NCI-H1417 (cell line): ENCODE measurements around the gene RINL.

Source experiments
- DNase-seq, 3 experiments: peaks; one replicate each; lab custom pipeline; 2025; lab: John Stamatoyannopoulos, UW

Gene RINL

DNA sequence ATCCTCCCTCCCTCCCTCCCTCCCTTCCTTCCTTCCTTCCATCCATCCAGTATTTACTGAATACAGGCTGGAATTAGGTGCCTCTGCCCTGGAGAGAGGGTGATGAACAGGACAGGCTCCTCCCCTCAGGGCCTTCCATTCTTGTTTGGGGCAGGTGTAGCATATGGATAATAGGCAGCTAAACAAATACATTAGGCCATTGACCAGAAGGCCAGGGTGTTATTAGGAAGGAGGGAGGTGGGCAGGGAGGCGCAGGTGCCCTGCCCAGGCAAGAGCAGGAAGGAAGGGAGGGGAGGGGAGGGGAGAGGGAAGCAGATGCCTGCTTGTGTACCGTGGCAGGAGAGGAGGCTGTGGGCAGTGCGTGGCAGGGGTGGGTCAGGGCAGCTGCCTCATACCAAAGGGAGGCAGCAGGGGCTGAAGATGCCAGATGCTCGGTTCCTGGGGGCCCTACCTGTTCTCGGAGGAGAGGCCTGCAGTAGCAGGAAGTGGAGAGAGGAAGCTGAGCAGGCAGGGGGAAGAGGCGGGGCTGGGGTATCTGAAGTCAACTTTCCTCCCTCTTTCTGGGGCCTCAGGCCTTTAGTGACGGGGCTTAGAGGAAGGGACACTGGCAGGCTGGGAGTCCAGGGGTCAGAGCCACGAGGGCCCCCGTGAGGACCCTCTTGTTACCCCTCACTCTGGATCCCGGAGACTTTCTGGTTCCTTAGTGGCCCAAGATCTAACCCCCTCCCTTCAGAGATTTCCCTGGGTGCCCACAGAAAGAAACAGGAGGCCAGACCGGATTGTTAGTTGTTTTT lies at the start of gene RINL:
Gene RINL, minus strand, starts transcription at position 495 of the 794 bp plus-strand sequence. CDS start 1,533 bp downstream, outside the sequence.
- DNase-seq: peak; percentile 18 to 99 (median 95)

GRCh38 chr19:38924388-38924787 lies 46.3 kb upstream of the RINL start:
- no peak for DNase-seq

- no peak for DNase-seq
Measured at GRCh38 chr19:38922482-38922881, 44.4 kb upstream of the RINL start.

DNA sequence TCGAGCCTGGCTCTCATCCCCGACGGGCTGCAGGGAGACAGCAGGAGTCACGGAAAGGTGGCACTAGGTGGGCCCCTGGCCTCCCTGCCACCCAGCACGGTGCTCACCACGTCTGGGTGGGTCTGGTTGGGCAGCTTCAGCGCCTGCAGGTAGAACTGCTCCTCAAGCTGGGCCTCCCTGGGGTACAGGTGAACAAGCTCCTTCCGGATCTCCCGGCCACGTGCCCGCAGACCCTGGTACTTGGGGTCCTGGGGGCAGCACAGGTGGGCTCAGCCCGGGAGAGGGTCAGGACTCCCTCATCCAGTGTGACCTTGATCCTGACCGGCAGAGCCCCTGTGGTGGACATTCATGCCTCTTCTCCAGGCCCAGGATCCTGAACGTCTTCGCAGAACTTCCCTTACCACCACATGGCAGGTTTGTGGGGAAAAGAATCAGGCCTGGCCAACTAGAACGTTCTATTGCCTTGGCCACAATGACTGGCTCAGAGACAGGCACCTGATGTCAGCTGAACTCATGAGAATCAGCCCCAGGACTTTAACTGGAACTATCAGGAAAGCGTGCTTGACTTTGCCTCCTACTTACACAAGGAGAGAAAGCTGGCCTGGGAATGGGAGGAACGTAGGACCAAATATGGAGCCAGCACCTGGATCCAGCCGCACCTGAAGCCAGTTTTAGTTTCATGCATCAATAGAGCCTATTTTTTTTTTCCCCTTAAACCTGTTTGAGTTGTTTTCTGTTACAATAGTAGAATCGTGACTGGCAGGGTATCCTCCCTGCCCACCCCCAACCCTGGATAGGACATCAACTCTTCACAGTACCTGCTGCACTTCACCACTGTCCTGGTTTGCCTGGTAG lies 43.6 kb upstream of the RINL start:
- DNase-seq: no peak

DNA sequence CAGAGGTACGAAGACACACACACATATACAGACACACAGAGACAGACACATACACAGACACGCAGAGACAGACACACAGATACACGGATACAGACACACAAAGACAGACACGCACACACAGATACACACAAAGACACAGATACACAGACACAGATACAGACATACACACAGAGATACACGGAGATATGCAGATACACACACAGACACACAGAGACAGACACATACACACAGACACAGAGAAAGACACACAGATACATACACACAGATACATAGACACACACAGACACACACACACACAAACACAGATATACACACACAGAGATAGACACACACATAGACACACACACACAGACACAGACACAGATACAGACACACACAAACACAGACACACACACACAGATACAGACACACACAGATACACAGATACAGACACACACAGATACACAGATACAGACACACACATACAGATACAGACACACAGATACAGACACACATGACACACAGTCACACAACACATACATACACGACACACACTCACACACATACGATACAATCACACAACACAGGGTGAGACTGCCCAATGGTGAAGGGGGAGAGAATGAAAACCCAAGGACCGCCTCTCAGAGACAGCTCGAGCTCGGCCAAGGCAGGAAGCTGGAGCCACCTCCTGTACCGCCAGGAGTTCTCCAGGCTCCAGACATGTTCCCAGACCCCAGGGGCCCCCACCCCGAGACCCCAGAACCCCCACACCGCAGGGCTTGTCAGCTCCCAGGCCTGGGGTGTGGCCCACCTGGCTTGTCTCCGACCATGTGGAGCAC lies 42.7 kb upstream of the RINL start:
- DNase-seq: no peak

DNA sequence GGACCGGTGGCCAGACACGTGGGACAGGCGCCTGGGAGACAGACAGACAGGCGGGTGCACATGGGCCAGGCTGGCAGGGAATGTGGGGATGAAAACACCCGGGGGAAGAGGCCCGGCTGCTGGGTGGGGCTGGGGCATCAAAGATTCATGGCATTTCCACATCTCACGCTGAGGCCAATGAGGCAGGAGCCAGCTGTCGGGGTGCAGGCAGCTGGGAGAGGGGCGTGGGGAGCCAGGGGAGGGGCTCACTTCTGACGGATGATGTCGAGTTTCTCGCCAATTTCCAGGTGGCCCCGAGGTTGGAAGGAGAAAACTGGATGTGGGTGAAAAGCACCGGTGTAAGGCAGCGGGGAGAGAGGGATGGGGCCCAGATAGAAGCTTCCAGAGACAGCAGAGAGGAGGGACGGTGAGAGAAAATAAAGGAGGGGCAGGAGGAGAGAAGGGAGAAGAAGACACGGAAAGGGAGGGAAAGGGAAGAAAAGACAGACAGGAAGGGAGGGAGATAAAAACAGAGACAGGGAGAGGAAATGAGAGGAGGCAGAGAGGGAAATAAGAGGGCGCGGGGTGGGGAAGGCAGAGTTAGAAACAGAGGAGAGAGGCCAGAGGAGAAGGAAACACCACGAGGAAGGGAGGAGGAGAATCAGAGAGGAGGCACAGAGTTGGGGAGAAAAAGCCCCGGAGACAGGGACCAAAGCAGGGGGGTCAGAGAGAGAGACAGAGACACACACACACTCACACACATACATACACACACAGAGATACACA lies 41.9 kb upstream of the RINL start:
- DNase-seq: no peak

- no peak for DNase-seq
Measured at GRCh38 chr19:38918526-38918925, 40.5 kb upstream of the RINL start.

DNA sequence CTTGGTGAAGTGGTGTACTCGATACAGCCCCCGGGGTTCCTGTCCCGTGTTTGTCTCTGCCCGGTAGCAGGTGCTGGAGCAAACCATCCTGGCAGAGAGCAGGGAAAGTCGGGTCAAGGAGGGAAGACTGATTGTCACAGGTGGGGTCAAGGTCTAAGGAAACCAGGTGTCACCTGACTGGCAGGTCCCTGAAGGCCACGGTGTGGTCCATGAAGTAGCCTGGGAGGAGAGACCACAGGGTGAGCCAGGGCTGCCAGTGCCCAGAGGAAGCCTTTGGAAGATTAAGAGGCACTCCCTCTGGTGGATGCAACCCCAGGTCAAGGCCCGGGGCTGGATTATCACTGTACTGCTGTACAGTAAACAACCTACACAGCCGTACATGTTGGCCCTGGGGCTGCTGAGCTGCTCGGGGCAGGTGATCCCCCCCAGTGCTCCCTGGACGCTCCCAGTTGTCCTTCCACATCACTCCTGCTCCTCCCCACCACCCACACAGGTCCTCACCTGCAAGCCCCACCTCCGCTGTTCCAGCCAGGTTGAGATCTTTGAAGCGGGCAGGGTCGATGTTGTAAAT lies 39.9 kb upstream of the RINL start:
- DNase-seq: peak in 1 of 3 experiments; percentile 4

- DNase-seq: no peak
Measured at GRCh38 chr19:38917516-38917915, 39.4 kb upstream of the RINL start.

DNA sequence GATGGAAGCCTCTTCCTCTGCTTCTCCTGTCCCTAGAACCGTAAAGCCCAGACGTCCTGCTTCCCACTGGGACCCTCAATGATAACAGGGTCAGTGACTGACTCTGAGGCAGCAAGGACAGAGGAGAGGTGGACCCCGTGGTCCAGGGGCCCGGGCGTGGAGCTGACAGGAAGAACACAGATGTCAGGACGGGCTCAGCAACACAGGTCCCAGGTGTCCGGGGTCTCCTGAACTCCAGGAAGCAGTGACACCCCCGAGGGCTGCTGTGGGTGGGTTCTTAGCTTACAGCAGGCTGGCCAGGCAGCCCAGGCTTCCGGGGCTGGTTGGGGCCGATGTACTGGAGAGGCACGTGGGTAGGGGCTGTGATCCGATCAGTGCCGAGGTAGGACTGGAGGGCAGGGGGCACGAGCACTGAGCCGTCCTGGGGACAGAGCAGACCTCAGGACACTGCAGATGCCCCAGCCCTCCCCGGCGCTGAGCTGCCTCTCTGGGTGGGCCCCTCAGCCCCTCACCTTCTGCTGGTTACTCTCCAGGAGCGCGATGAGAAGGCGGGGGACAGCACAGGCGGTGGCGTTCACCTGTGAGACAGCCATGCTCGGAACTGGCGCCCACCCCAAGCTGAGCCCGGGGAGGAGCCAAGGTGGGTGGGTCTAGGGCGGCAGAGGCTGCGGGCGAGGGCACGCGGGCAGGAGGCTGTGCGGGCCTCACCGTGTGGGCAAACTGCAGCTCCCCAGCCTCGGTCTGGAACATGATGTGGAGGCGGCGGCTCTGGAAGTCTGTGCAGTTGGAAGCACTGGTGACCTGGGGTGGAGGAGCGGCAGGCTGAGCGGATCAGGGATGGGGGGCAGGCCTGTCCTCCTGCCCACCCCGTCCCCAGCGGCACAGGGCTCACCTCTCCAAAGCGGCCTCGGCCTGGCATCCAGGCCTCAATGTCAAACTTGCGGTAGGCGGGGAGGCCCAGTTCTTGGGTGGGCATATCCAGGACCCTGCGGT lies 37.5 kb upstream of the RINL start:
- no peak for DNase-seq

GRCh38 chr19:38913958-38914357 lies 35.9 kb upstream of the RINL start:
- DNase-seq: no peak

- DNase-seq: no peak
Measured at GRCh38 chr19:38912600-38913514, 34.8 kb upstream of the RINL start.

DNA sequence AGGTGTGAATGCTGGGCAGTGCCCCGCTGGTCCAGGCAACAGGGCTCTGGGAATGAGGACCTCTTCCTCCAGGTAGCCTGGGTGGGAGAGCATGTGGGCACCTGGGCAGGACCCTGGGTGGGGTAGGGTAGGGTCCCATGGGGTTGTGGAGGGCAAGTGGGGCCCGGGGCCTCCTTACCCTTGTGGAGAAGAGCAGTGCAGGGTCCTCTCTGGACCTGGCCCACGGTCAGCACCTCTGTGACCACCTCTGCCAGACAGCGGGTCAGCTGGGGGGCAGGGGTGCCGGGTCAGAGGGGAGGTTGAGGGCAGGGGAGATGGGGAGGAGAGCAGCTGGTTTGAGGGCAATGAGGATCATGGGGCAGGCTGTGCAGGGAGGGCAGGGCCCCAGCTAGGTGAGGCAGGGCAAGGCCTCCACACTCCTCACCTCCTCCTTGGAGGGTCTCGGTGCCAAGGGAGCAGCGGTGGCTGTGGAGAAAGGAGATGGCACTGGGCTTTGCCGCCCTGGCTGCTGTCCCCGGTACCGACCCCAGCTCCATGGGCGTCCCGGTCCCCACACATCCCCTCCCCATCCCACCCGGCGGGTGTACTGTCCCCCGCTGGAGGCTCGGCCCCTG lies 33.4 kb upstream of the RINL start:
- DNase-seq: no peak

DNA sequence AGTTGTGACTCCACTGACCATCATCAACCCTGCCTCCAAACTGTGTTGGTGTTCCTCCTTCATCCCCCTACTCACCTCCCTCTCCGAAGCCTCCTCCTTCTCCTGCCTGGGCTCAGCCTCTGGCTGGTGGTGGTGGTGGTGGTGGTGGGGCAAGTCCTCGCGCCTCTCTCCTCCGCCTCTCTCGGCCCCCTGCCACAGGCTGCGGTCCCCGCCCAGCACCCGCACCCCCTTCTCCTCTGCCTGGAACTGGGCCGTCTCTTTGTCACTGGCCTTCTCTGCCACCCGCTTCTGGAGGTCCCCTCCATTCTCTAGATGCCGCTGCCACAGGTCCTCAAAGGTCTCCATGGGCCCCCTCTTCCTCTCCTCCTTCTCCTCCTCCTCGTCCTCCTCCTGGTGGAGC lies 32.4 kb upstream of the RINL start:
- no peak for DNase-seq

- no peak for DNase-seq
Measured at GRCh38 chr19:38908911-38909310, 30.8 kb upstream of the RINL start.

DNA sequence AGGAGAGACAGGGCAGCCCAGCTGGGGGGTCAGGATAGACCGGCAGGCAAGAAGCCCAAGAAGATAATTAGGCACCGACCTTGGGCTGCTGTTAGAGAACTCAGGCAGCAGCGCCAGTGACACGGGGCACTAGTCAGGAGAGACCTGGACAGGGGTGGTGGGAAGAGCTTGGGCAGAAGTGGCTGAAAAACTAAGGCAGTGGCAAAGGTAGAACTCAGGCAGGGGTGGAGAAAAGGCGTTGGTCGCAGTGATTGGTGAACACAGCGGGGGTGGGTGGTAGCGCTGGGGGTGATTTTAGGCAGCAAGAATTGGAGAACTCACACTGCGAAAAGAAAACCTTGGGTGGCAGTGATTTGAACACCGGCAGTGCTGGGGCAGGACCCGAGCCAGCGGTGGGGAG lies 29.6 kb upstream of the RINL start:
- DNase-seq: no peak

GRCh38 chr19:38907227-38907626 lies 29.2 kb upstream of the RINL start:
- DNase-seq: no peak

- no peak for DNase-seq
Measured at GRCh38 chr19:38905620-38906019, 27.5 kb upstream of the RINL start.
